Amniotic epithelial cell (primary cell): ENCODE results near the gene PARD6B.
A peak's percentile ranks its signal among the peaks of the same experiment; 100 is the strongest.
"Not testable (repeated sequence)": the region's sequence is repeated elsewhere in the genome, so short reads cannot be mapped to it uniquely, and the experiment has no call there.

Experiments used
- DNase-seq: peaks from one replicate; pipeline ENCODE4 v3.0.0-alpha.2; 2010; ENCODE audit warnings: low read depth

The PARD6B gene

GRCh38 chr20:50746138-50746940 lies 15.0 kb downstream of the PARD6B start:
- DNase-seq = no peak

- DNase-seq = no peak
Measured at GRCh38 chr20:50747275-50747674, 15.9 kb downstream of the PARD6B start.

- no peak for DNase-seq
Measured at GRCh38 chr20:50750145-50750671, 18.8 kb downstream of the PARD6B start.

GRCh38 chr20:50753152-50753551 lies 21.8 kb downstream of the PARD6B start:
- no peak for DNase-seq

- no peak for DNase-seq
Measured at GRCh38 chr20:50754420-50754819, 23.0 kb downstream of the PARD6B start.

- no peak for DNase-seq
Measured at GRCh38 chr20:50756447-50756846, 25.1 kb downstream of the PARD6B start.

GRCh38 chr20:50758469-50758868 lies 27.1 kb downstream of the PARD6B start:
- DNase-seq = no peak

GRCh38 chr20:50758992-50759391 lies 27.6 kb downstream of the PARD6B start:
- no peak for DNase-seq

GRCh38 chr20:50759678-50760077 lies 28.3 kb downstream of the PARD6B start:
- no peak for DNase-seq

- DNase-seq = peak; percentile 38
Measured at GRCh38 chr20:50762045-50762422, 30.7 kb downstream of the PARD6B start.

- DNase-seq = peak; percentile 65
Measured at GRCh38 chr20:50762435-50763220, 31.2 kb downstream of the PARD6B start.

- not testable (repeated sequence) for DNase-seq
Measured at GRCh38 chr20:50763550-50764458, 32.4 kb downstream of the PARD6B start.

- peak; percentile 27 for DNase-seq
Measured at GRCh38 chr20:50765251-50765650, 33.9 kb downstream of the PARD6B start.

GRCh38 chr20:50765674-50766073 lies 34.3 kb downstream of the PARD6B start:
- no peak for DNase-seq

- peak; percentile 67 for DNase-seq
Measured at GRCh38 chr20:50766955-50767809, 35.8 kb downstream of the PARD6B start.

- DNase-seq = not testable (repeated sequence)
Measured at GRCh38 chr20:50768991-50769390, 37.6 kb downstream of the PARD6B start.

GRCh38 chr20:50769551-50770085 lies 38.2 kb downstream of the PARD6B start:
- DNase-seq = not testable (repeated sequence)

- not testable (repeated sequence) for DNase-seq
Measured at GRCh38 chr20:50771419-50772080, 40.2 kb downstream of the PARD6B start.

GRCh38 chr20:50772420-50773185 lies 41.2 kb downstream of the PARD6B start:
- DNase-seq = no peak
